GM19324 (cell line): ENCODE results near the gene ZNF571.
A peak's percentile ranks its signal among the peaks of the same experiment; 100 is the strongest.

Experiments
- ATAC-seq: cut with Tn5 transposase; IDR thresholded peaks from one replicate; pipeline ENCODE4 v1.9.1; 2021; ENCODE audit warnings: mild to moderate bottlenecking, moderate library complexity; ENCODE audit not compliant: unreplicated experiment, low FRiP score

ZNF571 gene

DNA sequence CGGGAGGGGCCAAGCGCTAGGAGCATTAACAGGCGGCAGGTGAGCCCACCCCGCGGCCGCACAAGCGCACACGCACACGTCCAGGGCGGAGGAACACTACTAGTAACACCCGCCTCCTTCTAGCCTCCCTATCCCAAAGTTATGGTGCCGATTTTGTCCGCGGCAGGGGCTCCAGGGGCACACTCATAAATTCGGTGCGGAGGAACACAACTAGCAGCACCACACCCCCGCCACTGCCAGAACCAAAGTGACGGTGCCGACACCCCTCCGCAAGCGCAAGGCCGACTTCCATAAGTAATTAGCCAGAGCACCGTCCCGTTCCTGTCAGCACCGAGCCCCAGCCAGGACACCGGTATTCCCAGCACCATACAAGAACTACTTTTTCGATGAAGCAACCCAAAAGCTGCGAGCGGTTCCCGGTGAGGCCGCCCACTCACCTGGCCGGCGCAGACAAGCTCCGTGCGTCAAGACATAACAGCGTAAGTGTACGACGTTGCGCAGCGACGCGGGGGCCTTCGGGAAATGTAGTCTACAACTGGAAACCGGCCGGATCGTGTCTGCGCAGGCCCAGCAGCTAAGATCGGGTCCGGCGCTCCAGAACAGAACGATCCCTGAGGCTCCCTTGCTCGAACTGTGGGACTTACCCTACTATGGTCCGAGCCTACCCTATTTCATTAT, at the start of gene ZNF571, which contains the start of gene ZNF540:
Gene ZNF571 (minus strand): TSS at position 489 of the 678 bp plus-strand sequence. CDS start 8,116 bp downstream, outside the sequence.
Gene ZNF540 (plus strand): TSS at position 573 of the 678 bp plus-strand sequence. CDS start 3,572 bp downstream, outside the sequence.
- ATAC-seq: peak; percentile 93

DNA sequence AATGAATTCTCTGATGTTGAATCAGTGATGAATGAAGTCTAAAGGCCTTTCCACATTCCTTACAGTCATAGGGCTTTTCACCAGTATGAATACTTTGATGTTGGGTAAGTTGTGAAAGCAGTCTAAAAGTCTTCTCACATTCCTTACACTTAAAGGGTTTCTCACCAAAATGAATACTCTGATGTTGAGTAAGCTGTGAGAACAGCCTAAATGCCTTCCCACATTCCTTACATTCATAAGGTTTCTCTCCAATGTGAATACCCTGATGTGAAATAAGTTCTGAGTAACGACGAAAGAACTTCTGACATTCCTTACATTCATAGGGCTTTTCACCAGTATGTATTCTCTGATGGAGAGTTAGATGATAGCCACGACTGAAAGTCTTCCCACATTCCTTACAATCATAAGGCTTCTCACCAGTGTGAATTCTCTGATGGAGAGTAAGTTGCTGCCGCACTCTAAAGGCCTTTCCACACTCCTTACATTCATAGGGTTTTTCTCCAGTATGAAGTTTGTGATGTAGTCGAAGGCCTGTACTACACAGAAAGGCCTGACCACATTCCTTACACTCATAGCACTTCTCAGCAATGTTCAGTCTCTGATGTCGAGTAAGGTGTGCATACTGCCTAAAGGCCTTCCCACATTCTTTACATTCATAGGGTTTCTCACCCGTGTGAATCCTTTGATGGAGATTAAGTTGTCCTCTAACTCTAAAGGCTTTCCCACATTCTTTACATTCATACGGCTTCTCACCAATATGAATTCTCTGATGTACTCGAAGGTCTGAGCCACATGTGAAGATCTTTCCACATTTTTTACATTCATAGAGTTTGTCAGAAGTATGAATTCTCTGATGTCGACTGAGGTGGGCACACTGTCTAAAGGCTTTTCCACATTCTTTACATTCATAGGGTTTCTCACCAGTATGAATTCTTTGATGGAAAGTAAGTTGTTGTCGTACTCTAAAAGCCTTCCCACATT, 40.8 kb upstream of the ZNF571 start:
- no peak for ATAC-seq

DNA sequence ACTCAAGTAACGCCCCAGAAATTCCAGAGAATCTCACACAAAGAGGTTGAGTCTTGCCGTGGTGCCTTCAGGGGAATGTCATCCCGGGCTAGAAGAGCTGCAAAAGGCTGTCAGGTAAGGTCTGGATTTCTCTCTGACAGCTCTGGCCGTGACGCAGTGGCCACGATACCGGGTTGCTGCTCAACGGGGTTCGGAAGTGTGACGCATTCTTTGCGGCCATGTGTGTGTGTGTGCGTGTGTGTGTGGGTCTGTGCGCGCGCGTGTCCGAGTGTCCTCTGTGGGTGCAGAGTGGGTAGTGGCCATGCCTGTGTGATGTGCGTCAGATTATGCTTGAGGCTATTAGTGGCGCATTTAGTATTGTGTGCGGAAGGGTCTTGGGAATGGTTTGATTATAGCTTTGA, 390 bp upstream of the ZNF571 start:
- ATAC-seq: peak; percentile 44

- no peak for ATAC-seq
Observed at GRCh38 chr19:37593996-37594303, 642 bp downstream of the ZNF571 start.

- no peak for ATAC-seq
Observed at GRCh38 chr19:37583340-37583739, 11.3 kb downstream of the ZNF571 start.

- ATAC-seq: no peak
Observed at GRCh38 chr19:37572203-37572602, 22.4 kb downstream of the ZNF571 start.

GRCh38 chr19:37565370-37565669, 29.3 kb downstream of the ZNF571 start:
- ATAC-seq: no peak

DNA sequence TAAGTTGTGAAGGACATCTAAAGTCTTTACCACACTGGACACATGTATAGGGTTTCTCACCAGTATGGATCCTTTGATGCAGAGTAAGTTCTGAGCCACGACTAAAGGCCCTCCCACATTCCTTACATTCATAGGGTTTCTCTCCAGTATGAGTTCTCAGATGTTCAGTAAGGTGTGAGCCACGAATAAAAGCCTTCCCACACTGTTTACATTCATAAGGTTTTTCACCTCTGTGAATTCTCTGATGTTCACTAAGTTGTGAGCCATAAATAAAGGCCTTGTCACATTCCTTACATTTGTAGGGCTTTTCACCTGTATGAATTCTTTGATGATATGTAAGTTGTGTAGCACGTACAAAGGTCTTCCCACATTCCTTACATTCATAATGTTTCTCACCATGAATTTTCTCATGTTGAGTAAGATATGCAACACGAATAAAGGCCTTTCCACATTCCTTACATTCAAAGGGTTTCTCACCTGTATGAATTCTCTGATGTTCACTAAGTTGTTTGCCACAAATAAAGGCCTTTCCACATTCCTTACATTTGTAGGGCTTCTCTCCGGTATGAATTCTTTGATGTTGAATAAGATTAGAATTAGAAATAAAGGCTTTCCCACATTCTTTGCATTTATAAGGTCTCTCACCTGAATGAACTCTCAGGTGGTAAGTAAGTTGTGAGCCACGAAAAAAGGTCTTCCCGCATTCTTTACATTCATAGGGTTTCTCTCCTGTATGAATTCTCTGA, 29.8 kb downstream of the ZNF571 start:
- no peak for ATAC-seq

- ATAC-seq: no peak
Observed at GRCh38 chr19:37563518-37563917, 31.1 kb downstream of the ZNF571 start.

DNA sequence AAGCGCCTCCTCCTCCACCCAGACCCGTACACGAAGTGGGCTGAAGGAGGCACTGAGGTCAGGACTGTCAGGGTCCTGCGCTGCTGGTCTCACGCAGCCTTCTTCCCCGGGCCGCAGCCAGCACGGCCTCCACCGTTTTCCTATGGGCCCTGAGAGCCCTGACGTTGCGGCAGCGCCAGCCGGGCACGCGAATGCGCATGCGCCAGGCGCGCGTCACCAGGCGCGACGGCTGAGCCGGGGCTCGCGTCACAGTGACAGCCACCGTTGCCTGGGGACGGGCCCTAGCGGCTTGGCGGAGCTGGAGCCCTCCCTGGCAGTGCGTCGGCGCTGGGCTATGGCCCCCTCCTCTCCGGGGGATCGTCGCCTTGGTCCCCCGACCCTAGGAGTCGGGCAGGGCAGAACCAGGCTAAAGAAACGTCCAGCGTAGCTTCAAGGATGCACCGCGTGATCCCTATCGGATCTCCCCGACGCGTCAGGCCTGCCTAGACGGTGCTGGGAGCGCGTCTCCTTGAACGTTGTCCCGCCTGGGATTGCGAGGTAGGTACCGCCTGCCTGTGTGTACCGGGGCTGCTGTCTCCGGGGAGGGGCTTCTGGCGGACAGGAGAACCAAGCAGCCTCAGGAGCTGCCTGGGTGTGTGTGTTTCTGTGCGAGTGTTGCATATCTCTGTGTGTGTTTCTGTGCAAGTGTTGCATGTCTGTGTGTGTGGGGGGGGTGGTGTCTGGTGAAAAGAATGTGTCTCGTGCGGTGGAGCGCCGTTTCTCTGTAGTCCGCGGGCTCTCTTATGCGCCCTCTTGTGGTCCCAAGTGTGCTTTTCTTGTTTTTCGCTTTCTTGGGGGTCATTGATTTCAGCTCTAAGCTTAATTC, 43.2 kb downstream of the ZNF571 start:
- ATAC-seq: no peak

DNA sequence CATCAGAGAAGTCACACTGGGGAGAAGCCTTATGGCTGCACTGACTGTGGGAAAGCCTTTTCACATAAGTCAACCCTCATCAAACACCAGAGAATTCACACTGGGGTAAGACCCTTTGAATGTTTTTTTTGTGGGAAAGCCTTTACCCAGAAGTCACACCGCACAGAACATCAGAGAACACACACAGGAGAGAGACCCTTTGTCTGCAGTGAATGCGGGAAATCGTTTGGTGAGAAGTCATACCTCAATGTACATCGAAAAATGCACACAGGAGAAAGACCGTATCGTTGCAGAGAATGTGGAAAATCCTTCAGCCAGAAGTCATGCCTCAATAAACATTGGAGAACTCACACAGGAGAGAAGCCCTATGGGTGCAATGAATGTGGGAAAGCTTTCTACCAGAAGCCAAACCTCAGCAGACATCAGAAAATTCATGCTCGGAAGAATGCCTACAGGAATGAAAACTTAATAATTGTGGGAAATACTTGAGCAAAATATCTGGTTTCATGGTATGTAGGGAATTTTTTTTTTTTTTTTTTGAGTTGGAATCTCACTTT, 57.1 kb downstream of the ZNF571 start:
- no peak for ATAC-seq

GRCh38 chr19:37519890-37520289, 74.7 kb downstream of the ZNF571 start:
- ATAC-seq: no peak
